Measurements from ENCODE around the gene LLGL1.

LLGL1 gene

GRCh38 chr17:18229771-18230170, 4.3 kb downstream of the LLGL1 start:
- Histone ChIP-seq H3K4me1 (ENCODE audit: insufficient read depth, low read length, severe bottlenecking) (peaks cover 15% of the 10 kb centered on the region), H3K36me3 (ENCODE audit: insufficient read depth, low read length) (no peaks in the 10 kb centered on the region), H3K4me2 (ENCODE audit: low read length) (no peak overlapping the region), H3K9me2 (ENCODE audit: low read depth, low read length) (no peaks in the 10 kb centered on the region), H4K20me1 (ENCODE audit: insufficient read depth, low read length) (no peaks in the 10 kb centered on the region), H3K79me2 (ENCODE audit: insufficient read depth, low read length) (no peaks in the 10 kb centered on the region), H3F3A (ENCODE audit: insufficient read depth, low read length) (no peaks in the 10 kb centered on the region), H2AFZ (ENCODE audit: low read length) (no peak overlapping the region), H3K4me3 (ENCODE audit: low read depth, low read length, poor library complexity, severe bottlenecking) (no peak overlapping the region), H3K9me3 (ENCODE audit: low read length) (no peaks in the 10 kb centered on the region), H3K27ac (ENCODE audit: low read depth, low read length, poor library complexity, severe bottlenecking) (no peak overlapping the region), H3K9ac (ENCODE audit: low read length) (no peak overlapping the region), H3K27me3 (ENCODE audit: insufficient read depth, low read length) (no peaks in the 10 kb centered on the region)
- TF ChIP-seq CTCF (IDR thresholded peaks at IDR 0.05; ENCODE audit: low read length) (no peak), EZH2 (IDR thresholded peaks at IDR 0.05; ENCODE audit: borderline replicate concordance, low read length) (no peak)

GRCh38 chr17:18230288-18231141, 5.1 kb downstream of the LLGL1 start:
- H3K4me3 ChIP-seq (ENCODE audit: low read depth, low read length, poor library complexity, severe bottlenecking) = no peak overlapping the region
- H3K27me3 ChIP-seq (ENCODE audit: insufficient read depth, low read length) = no peaks in the 10 kb centered on the region
- no peak overlapping the region for H3K4me2 ChIP-seq (ENCODE audit: low read length)
- H3K36me3 ChIP-seq (ENCODE audit: insufficient read depth, low read length) = no peaks in the 10 kb centered on the region
- TF ChIP-seq EZH2 (IDR thresholded peaks at IDR 0.05; ENCODE audit: borderline replicate concordance, low read length) = no peak
- no peak for TF ChIP-seq CTCF (IDR thresholded peaks at IDR 0.05; ENCODE audit: low read length)
- H3K27ac ChIP-seq (ENCODE audit: low read depth, low read length, poor library complexity, severe bottlenecking) = no peak overlapping the region
- no peaks in the 10 kb centered on the region for H3K79me2 ChIP-seq (ENCODE audit: insufficient read depth, low read length)
- H3K9ac ChIP-seq (ENCODE audit: low read length) = no peak overlapping the region
- H3K4me1 ChIP-seq (ENCODE audit: insufficient read depth, low read length, severe bottlenecking) = peaks cover 12% of the 10 kb centered on the region
- no peaks in the 10 kb centered on the region for H3F3A ChIP-seq (ENCODE audit: insufficient read depth, low read length)
- H4K20me1 ChIP-seq (ENCODE audit: insufficient read depth, low read length) = no peaks in the 10 kb centered on the region
- no peaks in the 10 kb centered on the region for H3K9me3 ChIP-seq (ENCODE audit: low read length)
- H3K9me2 ChIP-seq (ENCODE audit: low read depth, low read length) = no peaks in the 10 kb centered on the region
- H2AFZ ChIP-seq (ENCODE audit: low read length) = no peak overlapping the region

- Histone ChIP-seq H2AFZ (ENCODE audit: low read length) (no peak overlapping the region), H3K4me3 (ENCODE audit: low read depth, low read length, poor library complexity, severe bottlenecking) (no peak overlapping the region)
Measured at GRCh38 chr17:18231164-18231563, 5.7 kb downstream of the LLGL1 start.

More at GRCh38 chr17:18231164-18231563, 5.7 kb downstream of the LLGL1 start:
- Histone ChIP-seq H3K9me3 (ENCODE audit: low read length) (no peaks in the 10 kb centered on the region), H3K4me2 (ENCODE audit: low read length) (no peak overlapping the region), H4K20me1 (ENCODE audit: insufficient read depth, low read length) (no peaks in the 10 kb centered on the region), H3K4me1 (ENCODE audit: insufficient read depth, low read length, severe bottlenecking) (peaks cover 8% of the 10 kb centered on the region), H3K27me3 (ENCODE audit: insufficient read depth, low read length) (no peaks in the 10 kb centered on the region), H3K9me2 (ENCODE audit: low read depth, low read length) (no peaks in the 10 kb centered on the region), H3K79me2 (ENCODE audit: insufficient read depth, low read length) (no peaks in the 10 kb centered on the region), H3K27ac (ENCODE audit: low read depth, low read length, poor library complexity, severe bottlenecking) (no peak overlapping the region), H3K9ac (ENCODE audit: low read length) (no peak overlapping the region), H3K36me3 (ENCODE audit: insufficient read depth, low read length) (no peaks in the 10 kb centered on the region), H3F3A (ENCODE audit: insufficient read depth, low read length) (no peaks in the 10 kb centered on the region)
- TF ChIP-seq EZH2 (IDR thresholded peaks at IDR 0.05; ENCODE audit: borderline replicate concordance, low read length) = no peak
- TF ChIP-seq CTCF (IDR thresholded peaks at IDR 0.05; ENCODE audit: low read length) = no peak
